Stimulated activated CD8-positive, alpha-beta memory T cell treated with anti-CD3 and anti-CD28 coated beads, Interleukin-4, amount 100 ng/mL, for 24 hours (primary cell): Measurements from ENCODE around the gene NMNAT2.
"Not testable (repeated sequence)": the region's sequence is repeated elsewhere in the genome, so short reads cannot be mapped to it uniquely, and the experiment has no call there.

ENCODE experiments used
- DNase-seq: peaks from one replicate; pipeline ENCODE4 v3.0.0-alpha.2; 2020; ENCODE audit warnings: low read depth

The NMNAT2 gene

GRCh38 chr1:183417772-183418491, at the start of gene NMNAT2:
TSS of gene NMNAT2 (minus strand) at chr1:183418380. CDS start at chr1:183418267, 113 bp downstream.
- DNase-seq = no peak

GRCh38 chr1:183467687-183468086, 49.5 kb upstream of the NMNAT2 start:
- no peak for DNase-seq

DNA sequence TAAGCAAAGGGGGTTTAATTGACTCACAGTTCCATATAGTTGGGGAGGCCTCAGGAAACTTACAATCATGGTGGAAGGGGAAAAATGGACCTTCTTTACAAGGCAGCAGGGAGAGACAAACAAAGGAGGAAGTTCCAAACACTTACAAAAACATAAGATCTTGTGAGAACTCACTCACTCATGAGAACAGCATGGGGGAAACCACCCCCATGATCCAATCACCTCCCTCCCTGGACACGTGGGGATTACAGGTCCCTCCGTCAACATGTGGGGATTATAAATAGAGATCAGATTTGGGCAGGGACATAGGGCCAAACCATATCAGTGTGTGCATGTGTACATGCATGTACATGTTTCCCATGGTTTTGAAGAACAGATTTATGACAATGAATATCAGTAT, 48.6 kb upstream of the NMNAT2 start:
- no peak for DNase-seq

- DNase-seq = no peak
Observed at GRCh38 chr1:183463566-183463965, 45.4 kb upstream of the NMNAT2 start.

- DNase-seq = no peak
Observed at GRCh38 chr1:183461350-183461749, 43.2 kb upstream of the NMNAT2 start.

DNA sequence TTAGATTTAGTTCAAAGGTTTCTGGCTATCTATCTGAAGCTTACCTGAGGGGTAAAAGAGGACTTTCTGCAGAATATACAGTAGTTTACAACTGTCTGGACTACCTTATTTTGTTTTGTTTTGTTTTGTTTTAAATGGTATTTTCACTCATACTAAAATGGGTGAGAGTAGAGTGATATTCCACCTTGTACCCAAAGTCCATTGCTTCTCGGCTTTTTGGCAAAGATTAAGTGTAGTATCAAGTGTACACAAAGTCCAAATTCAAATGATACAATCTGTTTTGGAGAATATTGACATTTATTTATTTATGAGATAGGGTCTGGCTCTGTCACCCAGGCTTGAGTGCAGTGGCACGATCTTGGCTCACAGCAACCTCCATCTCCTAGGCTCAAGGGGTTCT, 42.4 kb upstream of the NMNAT2 start:
- no peak for DNase-seq

DNA sequence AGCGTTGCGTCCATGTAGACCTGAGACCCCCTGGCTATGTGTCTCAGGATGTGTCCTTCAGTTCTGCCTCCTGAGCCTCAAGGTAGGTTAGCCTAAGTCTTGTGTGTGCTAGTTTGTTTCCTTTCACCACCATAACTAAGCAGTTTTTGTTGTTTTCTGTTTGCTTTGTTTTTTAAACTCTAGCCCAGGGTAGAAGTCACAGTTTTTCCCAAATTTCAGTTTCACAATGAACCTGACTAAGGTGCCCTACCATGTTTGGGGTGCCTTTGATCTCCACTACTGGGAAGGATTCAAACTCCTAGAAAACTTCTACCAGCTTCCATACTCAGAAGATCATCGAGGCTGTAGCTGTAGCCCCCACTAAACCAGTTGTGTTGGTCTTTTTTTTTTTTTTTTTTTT, 39.3 kb upstream of the NMNAT2 start:
- no peak for DNase-seq

DNA sequence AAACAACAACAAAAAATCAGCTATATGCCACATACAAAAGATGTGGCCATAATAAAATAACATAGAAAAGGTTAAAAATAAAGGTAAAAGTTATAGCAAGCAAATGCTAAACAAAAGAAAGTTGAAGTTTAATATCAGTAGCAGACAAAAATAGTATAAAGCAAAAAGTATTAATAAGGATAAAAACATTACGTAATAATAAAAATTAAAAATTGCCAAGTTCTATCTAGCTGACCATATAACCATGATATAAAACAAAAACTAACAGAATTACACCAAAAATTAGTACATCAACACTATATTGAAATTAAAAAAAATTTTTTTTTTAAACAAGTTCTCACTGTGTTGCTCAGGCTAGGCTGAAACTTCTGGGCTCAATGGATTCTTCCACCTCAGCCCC, 38.6 kb upstream of the NMNAT2 start:
- no peak for DNase-seq

- DNase-seq = no peak
Observed at GRCh38 chr1:183454377-183454776, 36.2 kb upstream of the NMNAT2 start.

GRCh38 chr1:183450093-183450492, 31.9 kb upstream of the NMNAT2 start:
- DNase-seq = no peak

DNA sequence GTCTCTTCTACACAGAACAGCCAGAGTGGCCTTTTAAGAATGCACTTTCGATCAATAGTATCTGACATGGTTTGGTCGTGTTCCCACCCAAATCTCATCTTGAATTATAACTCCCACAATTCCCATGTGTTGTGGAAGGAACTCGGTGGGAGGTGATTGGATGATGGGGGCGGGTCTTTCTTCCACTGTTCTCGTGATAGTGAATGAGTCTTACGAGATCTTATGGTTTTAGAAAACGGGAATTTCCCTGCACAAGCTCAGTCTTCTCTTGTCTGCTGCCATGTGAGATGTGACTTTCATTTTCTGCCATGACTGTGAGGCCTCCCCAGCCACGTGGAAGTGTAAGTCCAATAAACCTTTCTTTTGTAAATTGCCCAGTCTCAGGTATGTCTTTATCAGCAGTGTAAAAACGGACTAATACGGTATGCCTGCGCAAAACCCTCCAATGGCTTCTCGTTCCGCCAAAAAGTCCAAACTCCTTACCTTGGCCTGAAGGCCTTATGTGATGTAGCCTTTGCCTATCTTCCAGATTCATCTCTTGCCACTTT, 31.1 kb upstream of the NMNAT2 start:
- DNase-seq = no peak

GRCh38 chr1:183444243-183444642, 26.1 kb upstream of the NMNAT2 start:
- DNase-seq = no peak

- no peak for DNase-seq
Observed at GRCh38 chr1:183443466-183443865, 25.3 kb upstream of the NMNAT2 start.

DNA sequence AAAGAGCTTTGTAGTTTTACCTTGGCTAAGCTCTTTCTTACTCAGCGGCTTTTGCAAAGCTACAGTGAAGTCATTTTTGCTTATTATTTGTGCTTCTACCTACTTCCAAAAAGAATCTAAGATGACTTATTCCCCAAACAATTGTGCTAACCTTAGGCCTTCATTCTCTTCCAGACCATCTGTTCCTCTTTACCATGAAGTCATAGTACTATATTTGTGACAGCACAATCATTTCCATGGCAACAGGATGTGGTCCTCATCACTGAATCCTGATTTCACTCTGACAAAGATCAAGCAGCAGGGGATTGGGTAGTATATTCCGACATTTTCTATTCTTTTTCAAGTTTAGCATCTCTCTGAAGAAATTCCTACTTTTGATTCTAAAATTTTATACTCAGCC, 24.8 kb upstream of the NMNAT2 start:
- DNase-seq = no peak

DNA sequence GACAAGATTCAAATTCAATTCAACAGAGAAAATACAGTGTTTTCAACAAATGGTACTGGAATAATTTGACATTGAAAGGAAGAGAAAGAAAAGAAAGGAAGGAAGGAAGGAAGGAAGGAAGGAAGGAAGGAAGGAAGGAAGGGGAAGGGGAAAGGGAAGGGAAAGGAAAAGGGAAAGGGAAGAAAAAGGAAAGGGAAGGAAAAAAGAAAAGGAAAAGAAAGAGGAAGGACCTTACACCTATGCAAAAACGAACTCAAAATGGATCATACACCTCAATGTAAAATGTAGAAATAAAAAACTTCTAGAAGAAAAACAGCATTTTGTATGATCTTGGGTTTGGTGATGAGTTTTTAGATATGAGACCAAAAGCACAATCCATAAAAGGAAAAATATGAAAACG, 19.9 kb upstream of the NMNAT2 start:
- no peak for DNase-seq

- no peak for DNase-seq
Observed at GRCh38 chr1:183435497-183435896, 17.3 kb upstream of the NMNAT2 start.

DNA sequence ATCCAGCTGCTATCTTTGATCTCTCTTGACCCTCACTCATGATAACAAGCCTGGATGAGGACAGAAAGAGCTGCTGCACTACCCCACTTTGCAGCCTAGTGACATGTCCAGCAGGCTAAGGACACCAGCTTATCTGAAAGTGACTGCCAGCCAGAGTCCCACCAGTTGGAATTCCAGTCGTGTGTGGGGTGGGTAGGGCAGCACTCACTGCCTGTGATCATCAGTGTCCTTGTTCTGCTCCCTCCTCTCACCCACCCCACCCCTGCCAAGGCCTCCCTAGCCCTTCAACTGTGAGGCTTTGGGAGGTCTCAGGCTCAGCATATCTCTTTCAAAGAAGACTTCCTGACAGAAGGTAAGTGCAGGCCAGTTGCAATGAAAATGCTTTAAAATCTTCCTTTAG, 15.5 kb upstream of the NMNAT2 start:
- DNase-seq = no peak

- no peak for DNase-seq
Observed at GRCh38 chr1:183432548-183432875, 14.3 kb upstream of the NMNAT2 start.

GRCh38 chr1:183431840-183432547, 13.8 kb upstream of the NMNAT2 start:
- DNase-seq = no peak

DNA sequence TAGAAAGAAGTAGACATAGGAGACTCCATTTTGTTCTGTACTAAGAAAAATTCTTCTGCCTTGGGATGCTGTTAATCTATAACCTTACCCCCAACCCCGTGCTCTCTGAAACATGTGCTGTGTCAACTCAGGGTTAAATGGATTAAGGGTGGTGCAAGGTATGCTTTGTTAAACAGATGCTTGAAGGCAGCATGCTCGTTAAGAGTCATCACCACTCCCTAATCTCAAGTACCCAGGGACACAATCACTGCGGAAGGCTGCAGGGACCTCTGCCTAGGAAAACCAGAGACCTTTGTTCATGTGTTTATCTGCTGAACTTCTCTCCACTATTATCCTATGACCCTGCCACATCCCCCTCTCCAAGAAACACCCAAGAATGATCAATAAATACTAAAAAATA, 9.4 kb upstream of the NMNAT2 start:
- not testable (repeated sequence) for DNase-seq

GRCh38 chr1:183424691-183425090, 6.5 kb upstream of the NMNAT2 start:
- DNase-seq = no peak

GRCh38 chr1:183423541-183423940, 5.4 kb upstream of the NMNAT2 start:
- no peak for DNase-seq

GRCh38 chr1:183419399-183419798, 1.2 kb upstream of the NMNAT2 start:
- no peak for DNase-seq

GRCh38 chr1:183418696-183419095, 516 bp upstream of the NMNAT2 start:
- DNase-seq = no peak
